HepG2 (cell line): ENCODE data around the gene SPAAR. TPM values are rescaled to one million over a fixed set of nuclear protein-coding genes. Genes with fewer than 3 reads are reported as not detected.

Experiments used
- ATAC-seq: fragments of 200-7000 bp; cut with Tn5 transposase; 3 replicates; pipeline ENCODE4 v1.9.1; 2020; ENCODE audit warnings: mild to moderate bottlenecking, moderate library complexity
- BruUV-seq: library from RNA; stranded (reverse); fragments of 400-500 nt; replicated peaks from 2 replicates; lab custom pipeline; 2021; lab: Mats Ljungman, UMichigan
- CTCF ChIA-PET: fragments of 300-600 bp; formaldehyde crosslinking; extraction: SDS; loops from one replicate; lab custom pipeline; 2021; ENCODE audit warnings: low total read pairs, inconsistent platforms, low intra/inter-chr PET ratio; lab: Yijun Ruan, JAX
- POLR2A ChIA-PET: fragments of 350-600 bp; sonication (Branson Sonifier 250); formaldehyde crosslinking; loops from one replicate; lab custom pipeline; 2020; ENCODE audit warnings: antibody characterized with exemption, inconsistent platforms; lab: Yijun Ruan, JAX
- DNase-seq: peaks from one replicate; pipeline ENCODE4 v3.0.0-alpha.2; 2015; ENCODE audit warnings: low spot score
- FAIRE-seq: peaks from 3 replicates; lab custom pipeline; 2011; peaks lifted over from hg19 to GRCh38; lab: Jason Lieb, UNC
- H2AFZ ChIP-seq: one replicate; pipeline ENCODE4 v1.6.1; 2011; ENCODE audit warnings: low read length, inconsistent platforms
- H3K27ac ChIP-seq: fragments of 300-600 bp; 3 replicates; pipeline ENCODE4 v1.8.0; 2011; ENCODE audit warnings: mixed run types, mild to moderate bottlenecking, mixed read lengths, low read length, inconsistent platforms; ENCODE audit not compliant: insufficient read depth; ENCODE audit errors: extremely low read length
- H3K27me3 ChIP-seq, 2 experiments: fragments of 200-600 bp in 1 of 2; 2 replicates in 1 of 2; 3 replicates in 1 of 2; pipeline versions ENCODE4 v1.6.0 to v1.8.0; 2011; ENCODE audit warnings: low read length in 2 of 2, mild to moderate bottlenecking in 2 of 2, moderate library complexity in 2 of 2, inconsistent platforms in 1 of 2; ENCODE audit not compliant: insufficient read depth in 2 of 2, control insufficient read depth in 1 of 2
- H3K36me3 ChIP-seq, 2 experiments: fragments of 200-600 bp in 1 of 2; replicated peaks in 1 of 2; 2 replicates in 1 of 2; 3 replicates in 1 of 2; pipeline versions ENCODE4 v1.5.1 to v1.8.0; 2011; ENCODE audit warnings: low read length in 2 of 2, inconsistent platforms in 1 of 2; ENCODE audit not compliant: insufficient read depth in 2 of 2, control insufficient read depth in 1 of 2
- H3K4me1 ChIP-seq: 2 replicates; pipeline ENCODE4 v1.5.1; 2012; ENCODE audit warnings: low read length, inconsistent platforms; ENCODE audit not compliant: insufficient read depth
- H3K4me2 ChIP-seq: 2 replicates; pipeline ENCODE4 v1.6.0; 2011; ENCODE audit warnings: low read depth, low read length, inconsistent platforms
- H3K4me3 ChIP-seq, 3 experiments: fragments of 200-600 bp in 1 of 3; sonication (generic), shearing (Covaris generic) in 1 of 3; replicated peaks in 1 of 3; 2 replicates each; pipeline ENCODE4 v1.5.1; 2011 to 2016; ENCODE audit warnings: low read length in 3 of 3, inconsistent platforms in 2 of 3, low read depth in 2 of 3, mild to moderate bottlenecking in 2 of 3, control low read depth in 1 of 3, mixed read lengths in 1 of 3; ENCODE audit not compliant: insufficient read depth in 1 of 3
- H3K79me2 ChIP-seq: one replicate; pipeline ENCODE4 v1.6.1; 2011; ENCODE audit warnings: low read length, inconsistent platforms; ENCODE audit not compliant: insufficient read depth
- H3K9ac ChIP-seq: 2 replicates; pipeline ENCODE4 v1.6.0; 2011; ENCODE audit warnings: mild to moderate bottlenecking, low read depth, low read length, inconsistent platforms; ENCODE audit not compliant: insufficient read depth
- H3K9me3 ChIP-seq: 2 replicates; pipeline ENCODE4 v1.5.1; 2012; ENCODE audit warnings: mild to moderate bottlenecking, low read length
- H4K20me1 ChIP-seq: 2 replicates; pipeline ENCODE4 v1.6.0; 2011; ENCODE audit warnings: inconsistent platforms, mild to moderate bottlenecking, low read length, moderate library complexity; ENCODE audit not compliant: insufficient read depth
- AFF4 ChIP-seq: sonication (generic); formaldehyde crosslinking; IDR thresholded peaks from 2 replicates; pipeline ENCODE4 v1.4.0; 2020; ENCODE audit warnings: missing genetic modification reagents
- E2F2 ChIP-seq: sonication (generic); formaldehyde crosslinking; IDR thresholded peaks from 2 replicates; pipeline ENCODE4 v1.4.0; 2020; ENCODE audit warnings: missing genetic modification reagents, borderline replicate concordance
- HBP1 ChIP-seq: IDR thresholded peaks from 2 replicates; pipeline ENCODE4 v1.6.1; 2016; ENCODE audit warnings: low read depth, control low read depth
- NR3C1 ChIP-seq: sonication (generic); formaldehyde crosslinking; IDR thresholded peaks from 2 replicates; pipeline ENCODE4 v1.4.0; 2020; ENCODE audit warnings: missing genetic modification reagents
- SP1 ChIP-seq, 2 experiments: fragments of 450-650 bp in 1 of 2; sonication (generic) in 1 of 2; formaldehyde crosslinking in 1 of 2; IDR thresholded peaks; 2 replicates each; pipeline versions ENCODE4 v1.4.0 to v1.6.1; 2016 to 2020; ENCODE audit warnings: missing genetic modification reagents in 1 of 2
- STAT6 ChIP-seq: sonication (generic); formaldehyde crosslinking; IDR thresholded peaks from 2 replicates; pipeline ENCODE4 v1.4.0; 2020; ENCODE audit warnings: missing genetic modification reagents, mild to moderate bottlenecking, borderline replicate concordance
- ZBTB7B ChIP-seq: sonication (generic); formaldehyde crosslinking; IDR thresholded peaks from 2 replicates; pipeline ENCODE4 v1.4.0; 2020; ENCODE audit warnings: missing genetic modification reagents
- ZKSCAN1 ChIP-seq: fragments of 150-350 bp; IDR thresholded peaks from 2 replicates; pipeline ENCODE4 v1.6.1; 2014; ENCODE audit warnings: low read length
- ZNF296 ChIP-seq: sonication (generic); formaldehyde crosslinking; conservative IDR thresholded peaks from 2 replicates; pipeline ENCODE4 v1.5.0; 2020; ENCODE audit warnings: mild to moderate bottlenecking, missing genetic modification reagents
- ZNF776 ChIP-seq: sonication (generic); formaldehyde crosslinking; IDR thresholded peaks from 2 replicates; pipeline ENCODE4 v1.4.0; 2020; ENCODE audit warnings: mild to moderate bottlenecking, missing genetic modification reagents
- ZNF800 ChIP-seq: sonication (generic); formaldehyde crosslinking; IDR thresholded peaks from 2 replicates; pipeline ENCODE4 v1.4.0; 2020; ENCODE audit warnings: missing genetic modification reagents
- ZSCAN12 ChIP-seq: sonication (generic); formaldehyde crosslinking; IDR thresholded peaks from 2 replicates; pipeline ENCODE4 v1.9.0; 2021; ENCODE audit warnings: mild to moderate bottlenecking, missing genetic modification reagents
- WGBS: methylation state at CpG from one replicate; pipeline ENCODE4 v1.1.6; 2017; ENCODE audit warnings: low lambda C conversion rate; 5-methylcytosine and 5-hydroxymethylcytosine counted together
- in situ Hi-C: cut with HindIII; loops from 2 replicates; pipeline ENCODE4 v1.10.0; 2017; ENCODE audit warnings: low pct_unique_long_range_greater_than_20kb; ENCODE audit not compliant: extremely low pct_ligation_motif_present
- intact Hi-C: fragments of 100-400 bp; cut with micrococcal nuclease; formaldehyde crosslinking; loops from one replicate; pipeline ENCODE4 v1.10.0; 2022; ENCODE audit not compliant: unreplicated experiment
- polyA plus RNA-seq, 8 experiments: library from polyadenylated mRNA; depleted of rRNA in 3 of 8; stranded (reverse) in 7 of 8; unstranded in 1 of 8; fragments of >200 nt; fragmentation: Illumina TruSeq in 4 of 8; extraction: Trizol in 4 of 8; gene quantifications; 2 replicates each; pipeline versions ENCODE4 v1.2.1 to v1.2.3, GENCODE V29; 2011 to 2016; ENCODE audit warnings: low read depth in 4 of 8, missing spikeins in 1 of 8, mixed read lengths in 1 of 8; ENCODE audit not compliant: insufficient read depth in 1 of 8
- total RNA-seq, 5 experiments: library from RNA; depleted of rRNA; stranded (reverse); fragments of >200 nt; fragmentation: Illumina TruSeq; extraction: Trizol; gene quantifications; 2 replicates each; pipeline ENCODE4 v1.2.3, GENCODE V29; 2016; ENCODE audit warnings: low read depth in 1 of 5

The SPAAR gene
- total and polyA plus RNA-seq, 2 of the 13 experiments (the other 11 are each of a cell fraction or from before 2014, with no cell fraction given): 0.07 TPM; not detected in 1

- no peak for TF ChIP-seq NR3C1 (CRISPR knock-in tag)
- TF ChIP-seq SP1 (IDR thresholded peaks at IDR 0.05): no peak
- no peak for TF ChIP-seq SP1 (CRISPR knock-in tag; IDR thresholded peaks at IDR 0.05)
- TF ChIP-seq ZNF296 (CRISPR knock-in tag): no peak
- no peak for TF ChIP-seq ZNF776 (CRISPR knock-in tag)
- no peak for TF ChIP-seq ZSCAN12 (CRISPR knock-in tag)
- no peak for TF ChIP-seq ZKSCAN1
Observed at GRCh38 chr9:35944173-35944572, 34.9 kb downstream of the SPAAR start (continued).

GRCh38 chr9:35944841-35945240 is 35.6 kb downstream of the SPAAR start:
- Histone ChIP-seq H3K36me3 (no peaks in the 10 kb centered on the region), H2AFZ (no peak overlapping the region), H3K9ac (no peak overlapping the region), H3K27me3 (peaks cover 0 to 8% of the 10 kb centered on the region in 2 experiments; a peak in 1 of 5 replicates), H3K27ac (no peak overlapping the region), H4K20me1 (no peaks in the 10 kb centered on the region), H3K4me2 (no peak overlapping the region), H3K9me3 (peaks cover 5% of the 10 kb centered on the region; the same call in 1 of the 2 replicates), H3K4me1 (peaks cover 9% of the 10 kb centered on the region), H3K4me3 (no peak overlapping the region), H3K79me2 (no peaks in the 10 kb centered on the region)
- intact Hi-C loops: loop anchor here (1.0 kb wide), 1 partner anchor 42 kb away; no protein-coding TSS in a partner anchor
- ChIA-PET POLR2A (no interaction called here), CTCF (interaction anchor here (1.8 kb wide), 1 partner anchor 42 kb away, joined by 21 read pairs; no protein-coding TSS in a partner anchor)
- in situ Hi-C loops: no loop called here
- DNase-seq: no peak
- no peak for ATAC-seq
- BruUV-seq: no TSS peak
- 64% methylated on average over 3 of the region's 3 CpGs for WGBS
- FAIRE-seq: no peak
- no peak for TF ChIP-seq HBP1 (CRISPR knock-in tag)
- no peak for TF ChIP-seq STAT6 (CRISPR knock-in tag)
- no peak for TF ChIP-seq ZBTB7B (CRISPR knock-in tag)
- TF ChIP-seq AFF4 (CRISPR knock-in tag): no peak
- no peak for TF ChIP-seq ZNF800
- no peak for TF ChIP-seq E2F2 (CRISPR knock-in tag)
